Measurements from ENCODE around the gene TBPL1.

- no peak for TF ChIP-seq CTCF (IDR thresholded peaks at IDR 0.05; ENCODE audit: low read length)
- TF ChIP-seq EZH2 (optimal IDR thresholded peaks at IDR 0.05; ENCODE audit: low read depth, low read length): no peak
These were observed 16.9 kb downstream of the TBPL1 start for GRCh38 chr6:133969921-133970295.
